Neuronal stem cell (in vitro differentiated cells): ENCODE results near the gene PLPP3.

ENCODE experiments used
- DNase-seq: peaks from one replicate; pipeline ENCODE4 v3.0.0-alpha.2; 2013; ENCODE audit warnings: low spot score
- H2AFZ ChIP-seq: one replicate; pipeline ENCODE4 v1.6.1; 2013; ENCODE audit warnings: mild to moderate bottlenecking, low read length, inconsistent platforms
- H2AK5ac ChIP-seq: 2 replicates; pipeline ENCODE4 v1.6.1; 2013; ENCODE audit warnings: low read depth, mild to moderate bottlenecking, inconsistent platforms, low read length, moderate library complexity, mixed read lengths
- H2BK120ac ChIP-seq: 2 replicates; pipeline ENCODE4 v1.6.1; 2013; ENCODE audit warnings: low read depth, mild to moderate bottlenecking, inconsistent platforms, low read length, moderate library complexity, mixed read lengths
- H2BK12ac ChIP-seq: one replicate; pipeline ENCODE4 v1.6.1; 2013; ENCODE audit warnings: low read length, inconsistent platforms
- H2BK15ac ChIP-seq: 2 replicates; pipeline ENCODE4 v1.6.1; 2013; ENCODE audit warnings: mild to moderate bottlenecking, low read length, inconsistent platforms, mixed read lengths
- H2BK5ac ChIP-seq: one replicate; pipeline ENCODE4 v1.6.1; 2013; ENCODE audit warnings: inconsistent platforms, mild to moderate bottlenecking, low read length, moderate library complexity
- H3K14ac ChIP-seq: one replicate; pipeline ENCODE4 v1.6.1; 2013; ENCODE audit warnings: low read length, inconsistent platforms
- H3K18ac ChIP-seq: 2 replicates; pipeline ENCODE4 v1.6.1; 2013; ENCODE audit warnings: low read length, inconsistent platforms
- H3K23ac ChIP-seq: 2 replicates; pipeline ENCODE4 v1.6.1; 2013; ENCODE audit warnings: low read depth, mild to moderate bottlenecking, mixed read lengths, low read length, inconsistent platforms; ENCODE audit not compliant: poor library complexity
- H3K27ac ChIP-seq: replicated peaks from 3 replicates; pipeline ENCODE4 v1.5.1; 2013; ENCODE audit warnings: low read length, inconsistent platforms
- H3K27me3 ChIP-seq, 3 experiments: 2 replicates each; pipeline ENCODE4 v1.6.1; 2013; ENCODE audit warnings: low read length in 3 of 3, mild to moderate bottlenecking in 2 of 3, inconsistent platforms in 1 of 3, low read depth in 1 of 3, mixed read lengths in 1 of 3, moderate library complexity in 1 of 3; ENCODE audit not compliant: control insufficient read depth in 3 of 3, insufficient read depth in 3 of 3
- H3K36me3 ChIP-seq, 2 donors: replicated peaks in 1 of 2; 2 replicates each; pipeline ENCODE4 v1.6.1; 2013; ENCODE audit warnings: low read length in 2 of 2; ENCODE audit not compliant: control insufficient read depth in 2 of 2, insufficient read depth in 2 of 2
- H3K4ac ChIP-seq: 2 replicates; pipeline ENCODE4 v1.6.1; 2013; ENCODE audit warnings: inconsistent platforms, mild to moderate bottlenecking, low read length, moderate library complexity
- H3K4me1 ChIP-seq, 2 donors: 1 replicate in 1 of 2; 2 replicates in 1 of 2; pipeline ENCODE4 v1.6.1; 2013; ENCODE audit warnings: low read length in 2 of 2, low read depth in 1 of 2; ENCODE audit not compliant: control insufficient read depth in 2 of 2, insufficient read depth in 1 of 2
- H3K4me2 ChIP-seq: one replicate; pipeline ENCODE4 v1.6.1; 2013; ENCODE audit warnings: mild to moderate bottlenecking, low read length, inconsistent platforms; ENCODE audit not compliant: insufficient read depth, poor library complexity, severe bottlenecking
- H3K4me3 ChIP-seq, 2 donors: 2 replicates each; pipeline ENCODE4 v1.5.1; 2013; ENCODE audit warnings: low read length in 2 of 2, mild to moderate bottlenecking in 2 of 2, inconsistent platforms in 1 of 2, moderate library complexity in 1 of 2
- H3K79me1 ChIP-seq: one replicate; pipeline ENCODE4 v1.6.1; 2013; ENCODE audit warnings: low read depth, mild to moderate bottlenecking, inconsistent platforms, low read length, moderate library complexity
- H3K9ac ChIP-seq: one replicate; pipeline ENCODE4 v1.6.1; 2013; ENCODE audit warnings: mild to moderate bottlenecking, low read depth, low read length, inconsistent platforms; ENCODE audit not compliant: poor library complexity
- H3K9me3 ChIP-seq, 2 donors: replicated peaks in 1 of 2; 2 replicates each; pipeline versions ENCODE3 to v1.6.1; 2013; ENCODE audit warnings: low read length in 2 of 2, mild to moderate bottlenecking in 2 of 2, inconsistent platforms in 1 of 2, low read depth in 1 of 2, mixed read lengths in 1 of 2, moderate library complexity in 1 of 2; ENCODE audit not compliant: control insufficient read depth in 2 of 2, insufficient read depth in 1 of 2
- H4K8ac ChIP-seq: one replicate; pipeline ENCODE4 v1.6.1; 2013; ENCODE audit warnings: low read depth, mild to moderate bottlenecking, inconsistent platforms, low read length, moderate library complexity
- H4K91ac ChIP-seq: one replicate; pipeline ENCODE4 v1.6.1; 2013; ENCODE audit warnings: low read length, low read depth, mild to moderate bottlenecking, inconsistent platforms; ENCODE audit not compliant: poor library complexity
- WGBS, 2 donors: extraction: QIAGEN DNeasy Blood & Tissue Kit; methylation state at CpG; one replicate each; pipeline ENCODE4 v1.1.7; 2013; ENCODE audit warnings: missing lambda C conversion rate in 2 of 2, mixed read lengths in 1 of 2; ENCODE audit not compliant: insufficient read length in 2 of 2, insufficient replicate concordance in 1 of 2; ENCODE audit errors: extremely low coverage in 2 of 2; 5-methylcytosine and 5-hydroxymethylcytosine counted together

Gene PLPP3

GRCh38 chr1:56509713-56510641 is 69.4 kb downstream of the PLPP3 start:
- H3K9me3 ChIP-seq, result peaks cover 0 to 11% of the 10 kb centered on the region in 2 donors
- no peaks in the 10 kb centered on the region for H3K27me3 ChIP-seq
- H3K18ac ChIP-seq, result peak overlapping the region; percentile 67
- H3K27ac ChIP-seq, result peak overlapping the region; percentile 92
- no peak overlapping the region for H2BK12ac ChIP-seq
- H3K4me1 ChIP-seq, result peaks cover 28% of the 10 kb centered on the region in 2 donors
- no peak overlapping the region for H2AK5ac ChIP-seq
- no peak overlapping the region for H3K9ac ChIP-seq
- no CpG with 5 or more reads among the region's 13 CpGs for WGBS, 2 donors
- peaks cover 18 to 95% of the 10 kb centered on the region in 2 donors for H3K36me3 ChIP-seq
- no peak overlapping the region for H4K8ac ChIP-seq
- H3K4ac ChIP-seq, result no peak overlapping the region
- no peak overlapping the region for H4K91ac ChIP-seq
- H3K14ac ChIP-seq, result no peak overlapping the region
- no peak overlapping the region for H2BK15ac ChIP-seq
- peaks cover 2% of the 10 kb centered on the region for H3K79me1 ChIP-seq
- H3K23ac ChIP-seq, result no peak overlapping the region
- no peak overlapping the region for H2BK120ac ChIP-seq
- peak overlapping the region; percentile 11 for H3K4me2 ChIP-seq
- no peak overlapping the region for H2AFZ ChIP-seq
- DNase-seq, result peak; percentile 46
- H3K4me3 ChIP-seq, result no peak overlapping the region
- no peak overlapping the region for H2BK5ac ChIP-seq

- no peak overlapping the region for H3K4ac ChIP-seq
- H3K9me3 ChIP-seq, result peaks cover 0 to 11% of the 10 kb centered on the region in 2 donors
- H2AFZ ChIP-seq, result no peak overlapping the region
- peaks cover 18 to 96% of the 10 kb centered on the region in 2 donors for H3K36me3 ChIP-seq
- no peak overlapping the region for H3K27ac ChIP-seq
- no peak overlapping the region for H2BK5ac ChIP-seq
- no peak overlapping the region for H3K14ac ChIP-seq
- no peaks in the 10 kb centered on the region for H3K27me3 ChIP-seq
- no peak overlapping the region for H3K4me2 ChIP-seq
- H4K91ac ChIP-seq, result no peak overlapping the region
- no peak overlapping the region for H2BK15ac ChIP-seq
- DNase-seq, result no peak
- H3K18ac ChIP-seq, result no peak overlapping the region
- no peak overlapping the region for H3K9ac ChIP-seq
- no CpG with 5 or more reads among the region's 4 CpGs for WGBS, 2 donors
- H3K23ac ChIP-seq, result no peak overlapping the region
- no peak overlapping the region for H2BK12ac ChIP-seq
- no peak overlapping the region for H2BK120ac ChIP-seq
- H4K8ac ChIP-seq, result no peak overlapping the region
- H3K4me3 ChIP-seq, result no peak overlapping the region
- peaks cover 2% of the 10 kb centered on the region for H3K79me1 ChIP-seq
- H3K4me1 ChIP-seq, result peaks cover 28% of the 10 kb centered on the region in 2 donors
- H2AK5ac ChIP-seq, result no peak overlapping the region
These were observed 70.8 kb downstream of the PLPP3 start for GRCh38 chr1:56508523-56508983.

- Histone ChIP-seq H3K27me3 (no peaks in the 10 kb centered on the region), H3K4ac (no peak overlapping the region), H2BK120ac (no peak overlapping the region), H2AFZ (no peak overlapping the region), H4K8ac (no peak overlapping the region), H3K36me3 (peaks cover 18 to 96% of the 10 kb centered on the region in 2 donors), H3K9ac (no peak overlapping the region), H3K9me3 (peaks cover 0 to 11% of the 10 kb centered on the region in 2 donors), H3K18ac (no peak overlapping the region), H3K79me1 (peaks cover 2% of the 10 kb centered on the region), H3K23ac (no peak overlapping the region), H3K27ac (no peak overlapping the region), H2BK12ac (no peak overlapping the region), H3K4me3 (no peak overlapping the region), H2AK5ac (no peak overlapping the region), H3K14ac (no peak overlapping the region), H3K4me2 (no peak overlapping the region), H2BK5ac (no peak overlapping the region), H4K91ac (no peak overlapping the region), H2BK15ac (no peak overlapping the region), H3K4me1 (peaks cover 28% of the 10 kb centered on the region in 2 donors)
- WGBS, 2 donors, result no CpG with 5 or more reads among the region's 3 CpGs
- no peak for DNase-seq
These were observed 71.3 kb downstream of the PLPP3 start for GRCh38 chr1:56507925-56508522.

GRCh38 chr1:56506951-56507491 is 72.3 kb downstream of the PLPP3 start:
- Histone ChIP-seq H2BK120ac (no peak overlapping the region), H2BK12ac (no peak overlapping the region), H3K14ac (no peak overlapping the region), H3K27ac (no peak overlapping the region), H3K4ac (no peak overlapping the region), H3K4me1 (peaks cover 27 to 28% of the 10 kb centered on the region in 2 donors), H3K23ac (no peak overlapping the region), H3K4me2 (no peak overlapping the region), H3K4me3 (no peak overlapping the region), H3K36me3 (peaks cover 18 to 95% of the 10 kb centered on the region in 2 donors), H2BK15ac (no peak overlapping the region), H3K27me3 (no peaks in the 10 kb centered on the region), H3K79me1 (peaks cover 2% of the 10 kb centered on the region), H2AK5ac (no peak overlapping the region), H2BK5ac (no peak overlapping the region), H2AFZ (no peak overlapping the region), H4K8ac (no peak overlapping the region), H4K91ac (no peak overlapping the region), H3K9ac (no peak overlapping the region), H3K9me3 (peaks cover 0 to 11% of the 10 kb centered on the region in 2 donors), H3K18ac (no peak overlapping the region)
- DNase-seq, result no peak
- no CpG with 5 or more reads among the region's 3 CpGs for WGBS, 2 donors
